ENCODE measurements around the gene KDM2A.

DNA sequence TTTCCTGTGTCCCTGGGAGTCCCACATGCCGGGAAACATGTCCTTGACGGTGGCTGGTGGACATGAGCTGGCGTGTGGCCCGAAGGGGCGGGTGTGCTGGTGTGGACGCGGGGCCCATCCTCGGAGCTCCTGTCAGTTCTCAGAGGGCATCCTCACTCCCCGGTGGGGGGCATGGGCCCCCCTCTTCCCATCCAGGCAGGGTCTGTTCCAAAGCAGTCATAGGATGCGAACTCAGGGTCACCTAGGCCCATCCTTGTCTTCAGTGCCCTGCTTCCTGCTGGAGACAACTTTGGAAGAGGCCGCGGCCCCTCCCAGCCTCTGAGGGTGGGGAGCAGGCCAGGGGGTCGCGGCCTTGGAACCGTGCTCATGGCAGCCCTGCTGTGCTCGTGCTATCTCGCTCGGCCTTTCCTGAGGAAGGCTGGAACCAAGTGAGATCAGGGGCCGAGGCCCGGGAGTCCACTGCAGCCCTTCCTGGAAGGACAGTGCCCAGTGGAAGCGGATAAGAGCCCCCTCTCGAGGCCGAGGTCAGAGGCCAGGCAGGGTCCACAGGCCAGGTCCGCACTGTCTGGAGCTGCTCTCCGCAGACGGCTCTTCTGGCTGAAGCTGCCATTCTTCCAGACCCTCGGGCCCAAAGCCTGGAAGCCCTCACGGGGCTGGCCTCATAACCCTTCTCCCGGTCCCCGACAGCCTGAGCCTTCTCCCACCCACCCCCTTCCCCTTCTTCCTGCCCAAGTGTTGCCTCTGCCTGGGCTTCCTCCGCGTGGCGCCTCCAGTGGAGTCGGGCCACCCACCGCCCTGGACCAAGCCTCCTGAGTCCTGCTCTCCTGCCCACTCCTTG lies 155.9 kb downstream of the KDM2A start:
- TF ChIP-seq POLR2A (IDR thresholded peaks at IDR 0.05; ENCODE audit: low read depth, low read length): no peak
- no peak for TF ChIP-seq TAF1 (IDR thresholded peaks at IDR 0.05; ENCODE audit: borderline replicate concordance, low read depth, low read length)
